Measurements from ENCODE around the gene SH3GLB1. TPM values are rescaled to one million over a fixed set of nuclear protein-coding genes. Genes with fewer than 3 reads are reported as not detected.

The SH3GLB1 gene
- total RNA-seq, 4 donors from 2014 or later = 58.4 to 81.7 (median 77.3) TPM

DNA sequence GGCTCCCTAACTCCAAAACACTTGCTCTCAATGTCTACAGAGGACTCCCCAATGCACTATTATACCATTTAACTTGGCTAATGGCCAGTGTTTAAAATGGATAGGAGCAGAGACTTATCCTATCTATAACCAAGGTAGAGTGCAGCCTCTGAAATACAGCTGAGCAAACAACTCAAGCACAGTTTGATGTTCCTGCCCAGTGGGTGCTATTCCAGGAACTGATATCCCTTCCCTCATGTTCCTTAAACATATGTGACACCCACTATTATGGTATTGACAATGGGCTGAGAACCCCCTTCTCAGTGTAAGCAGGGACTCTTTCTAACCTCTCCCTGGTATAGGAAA lies 51.7 kb downstream of the SH3GLB1 start:
- H3K36me3 ChIP-seq = no peaks in the 10 kb centered on the region
- no peaks in the 10 kb centered on the region for H3K4me1 ChIP-seq
- no peak for ATAC-seq
- H3K27me3 ChIP-seq = peaks cover 10% of the 10 kb centered on the region
- H3K4me3 ChIP-seq = no peak overlapping the region
- H3K9me3 ChIP-seq = no peaks in the 10 kb centered on the region
- TF ChIP-seq, protein P1, sequence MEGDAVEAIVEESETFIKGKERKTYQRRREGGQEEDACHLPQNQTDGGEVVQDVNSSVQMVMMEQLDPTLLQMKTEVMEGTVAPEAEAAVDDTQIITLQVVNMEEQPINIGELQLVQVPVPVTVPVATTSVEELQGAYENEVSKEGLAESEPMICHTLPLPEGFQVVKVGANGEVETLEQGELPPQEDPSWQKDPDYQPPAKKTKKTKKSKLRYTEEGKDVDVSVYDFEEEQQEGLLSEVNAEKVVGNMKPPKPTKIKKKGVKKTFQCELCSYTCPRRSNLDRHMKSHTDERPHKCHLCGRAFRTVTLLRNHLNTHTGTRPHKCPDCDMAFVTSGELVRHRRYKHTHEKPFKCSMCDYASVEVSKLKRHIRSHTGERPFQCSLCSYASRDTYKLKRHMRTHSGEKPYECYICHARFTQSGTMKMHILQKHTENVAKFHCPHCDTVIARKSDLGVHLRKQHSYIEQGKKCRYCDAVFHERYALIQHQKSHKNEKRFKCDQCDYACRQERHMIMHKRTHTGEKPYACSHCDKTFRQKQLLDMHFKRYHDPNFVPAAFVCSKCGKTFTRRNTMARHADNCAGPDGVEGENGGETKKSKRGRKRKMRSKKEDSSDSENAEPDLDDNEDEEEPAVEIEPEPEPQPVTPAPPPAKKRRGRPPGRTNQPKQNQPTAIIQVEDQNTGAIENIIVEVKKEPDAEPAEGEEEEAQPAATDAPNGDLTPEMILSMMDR (IDR thresholded peaks at IDR 0.05) = no peak
- TF ChIP-seq EP300 (IDR thresholded peaks at IDR 0.05) (no peak), POLR2A (IDR thresholded peaks at IDR 0.05) (no peak), POLR2AphosphoS5 (IDR thresholded peaks at IDR 0.05) (no peak)
- no peak overlapping the region for H3K27ac ChIP-seq

DNA sequence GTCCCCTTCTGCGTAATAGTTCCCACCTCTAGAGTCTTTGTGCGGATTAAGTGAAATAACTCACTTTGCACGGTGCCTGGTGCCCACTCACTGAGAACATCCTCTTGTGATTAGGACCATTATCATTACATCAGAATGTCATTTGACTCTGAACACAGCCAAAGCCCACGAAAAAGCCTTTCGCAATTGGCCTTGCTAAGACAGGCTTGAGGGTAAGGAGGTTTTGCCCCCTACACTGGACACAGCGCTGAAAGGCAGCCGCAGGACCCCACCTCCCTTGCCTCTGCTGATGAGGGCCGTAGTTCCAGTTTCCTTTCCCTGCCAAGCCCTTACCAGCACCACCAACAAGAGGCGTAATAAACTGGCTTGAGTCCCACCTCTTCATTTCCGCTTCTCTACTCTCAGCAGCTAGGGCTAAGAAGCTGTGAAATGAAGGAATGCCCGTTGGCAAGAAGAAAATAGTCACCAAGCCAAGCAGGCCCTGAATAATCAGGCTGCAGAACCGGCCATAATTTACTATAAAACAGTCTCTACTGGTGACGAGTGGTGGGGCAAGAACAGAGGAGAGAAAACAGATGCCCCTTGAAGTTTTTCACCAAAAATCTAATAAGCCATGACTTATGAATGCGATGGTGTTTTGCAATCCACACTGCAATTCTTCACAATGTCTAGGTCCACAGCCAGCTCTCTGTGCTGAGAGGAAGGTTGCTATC lies 53.1 kb downstream of the SH3GLB1 start:
- Histone ChIP-seq H3K36me3 (no peaks in the 10 kb centered on the region), H3K4me3 (no peak overlapping the region), H3K4me1 (no peaks in the 10 kb centered on the region), H3K27me3 (peaks cover 10% of the 10 kb centered on the region), H3K9me3 (no peaks in the 10 kb centered on the region), H3K27ac (no peak overlapping the region)
- 73 to 86% methylated on average over 5 to 9 of the region's 14 CpGs for WGBS, 2 donors (ENCODE audit: low coverage in 1 of 2)
- no peak for TF ChIP-seq POLR2AphosphoS5 (IDR thresholded peaks at IDR 0.05)
- TF ChIP-seq, protein P1 (IDR thresholded peaks at IDR 0.05) = no peak
- no peak for TF ChIP-seq EP300 (IDR thresholded peaks at IDR 0.05)
- no peak for TF ChIP-seq POLR2A (IDR thresholded peaks at IDR 0.05)
- ATAC-seq = no peak

DNA sequence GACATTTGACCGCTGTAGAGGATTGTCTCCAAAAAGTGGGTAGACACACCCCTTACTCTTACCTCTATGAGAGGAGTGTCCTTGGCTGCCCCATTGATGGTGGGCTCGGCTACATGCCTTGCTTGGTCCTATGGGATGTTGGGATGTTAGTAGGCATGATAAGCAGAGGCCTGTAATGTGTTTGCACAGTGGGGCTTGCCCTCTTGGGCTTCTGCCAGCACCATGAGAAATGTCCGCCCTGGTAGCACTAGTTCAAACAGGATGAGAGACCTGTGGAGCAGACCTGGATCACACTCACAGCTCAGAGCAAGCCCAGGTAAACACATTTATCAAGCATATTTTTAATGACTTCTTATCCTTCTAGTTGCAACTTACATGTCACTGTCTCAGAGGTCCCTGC lies 54.2 kb downstream of the SH3GLB1 start:
- 86 to 94% methylated on average over 2 of the region's 3 CpGs for WGBS, 2 donors (ENCODE audit: low coverage in 1 of 2)
- no peak overlapping the region for H3K4me3 ChIP-seq
- H3K4me1 ChIP-seq = no peaks in the 10 kb centered on the region
- no peaks in the 10 kb centered on the region for H3K36me3 ChIP-seq
- ATAC-seq = no peak
- no peak overlapping the region for H3K27ac ChIP-seq
- TF ChIP-seq POLR2A (IDR thresholded peaks at IDR 0.05) (no peak), EP300 (IDR thresholded peaks at IDR 0.05) (no peak), POLR2AphosphoS5 (IDR thresholded peaks at IDR 0.05) (no peak)
- TF ChIP-seq, protein P1 (IDR thresholded peaks at IDR 0.05) = no peak
- peaks cover 10% of the 10 kb centered on the region for H3K27me3 ChIP-seq
- no peaks in the 10 kb centered on the region for H3K9me3 ChIP-seq

DNA sequence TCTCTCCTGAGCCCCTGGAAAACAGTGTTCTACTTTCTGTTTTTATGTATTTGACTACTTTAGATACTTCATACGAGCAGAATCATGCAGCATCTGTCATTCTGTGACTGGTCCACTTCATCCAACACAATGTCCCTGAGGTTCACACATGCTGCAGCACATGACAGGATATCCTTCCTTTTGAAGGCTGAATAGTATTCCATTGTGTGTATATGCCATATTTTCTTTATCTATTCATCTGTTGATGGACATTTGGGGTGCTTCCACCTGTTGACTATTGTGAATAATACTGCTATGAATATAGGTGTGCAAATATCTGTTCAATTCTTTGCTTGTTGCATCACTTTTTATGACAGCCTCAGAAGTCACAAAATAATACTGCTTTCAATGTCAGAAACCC lies 55.8 kb downstream of the SH3GLB1 start:
- Histone ChIP-seq H3K4me3 (no peak overlapping the region), H3K27ac (no peak overlapping the region), H3K9me3 (no peaks in the 10 kb centered on the region), H3K27me3 (peaks cover 7% of the 10 kb centered on the region), H3K36me3 (no peaks in the 10 kb centered on the region), H3K4me1 (no peaks in the 10 kb centered on the region)
- no peak for TF ChIP-seq EP300 (IDR thresholded peaks at IDR 0.05)
- TF ChIP-seq POLR2AphosphoS5 (IDR thresholded peaks at IDR 0.05) = no peak
- TF ChIP-seq, protein P1 (IDR thresholded peaks at IDR 0.05) = no peak
- TF ChIP-seq POLR2A (IDR thresholded peaks at IDR 0.05) = no peak
- 86 to 100% methylated on average over 1 of the region's 1 CpG for WGBS, 2 donors (ENCODE audit: low coverage in 1 of 2)
- no peak for ATAC-seq

DNA sequence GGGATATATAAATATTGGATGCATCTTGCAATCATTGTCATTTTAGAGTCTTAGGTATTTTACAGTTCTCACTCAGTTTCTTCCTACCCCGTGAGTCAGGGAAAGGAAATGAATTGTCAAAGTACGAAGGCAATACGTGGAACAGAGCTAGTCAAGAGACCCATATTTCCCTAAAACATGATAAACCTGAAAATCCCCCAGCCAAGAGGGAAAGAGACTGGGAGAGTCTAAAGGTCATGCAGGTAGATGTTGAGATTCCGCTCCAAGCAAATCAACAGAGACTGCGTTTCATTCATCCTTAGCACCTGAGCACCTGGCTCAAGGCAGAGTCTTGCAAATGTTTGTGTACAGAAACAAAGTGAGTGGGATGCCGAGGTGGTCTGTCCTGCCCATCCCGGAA lies 58.0 kb downstream of the SH3GLB1 start:
- Histone ChIP-seq H3K36me3 (no peaks in the 10 kb centered on the region), H3K9me3 (peaks cover 0 to 1% (median 0%) of the 10 kb centered on the region in 3 donors), H3K4me3 (no peak overlapping the region), H3K27ac (no peak overlapping the region), H3K4me1 (no peaks in the 10 kb centered on the region), H3K27me3 (no peaks in the 10 kb centered on the region)
- no peak for ATAC-seq
- TF ChIP-seq, protein P1 (IDR thresholded peaks at IDR 0.05) = no peak
- TF ChIP-seq EP300 (IDR thresholded peaks at IDR 0.05) (no peak), POLR2AphosphoS5 (IDR thresholded peaks at IDR 0.05) (no peak), POLR2A (IDR thresholded peaks at IDR 0.05) (no peak)
- 79 to 96% methylated on average over 5 to 7 of the region's 7 CpGs for WGBS, 2 donors (ENCODE audit: low coverage in 1 of 2)
